WERI-Rb-1 (cell line): Measurements from ENCODE around the gene P3H2.

ENCODE experiments used
- DNase-seq: peaks from one replicate; pipeline ENCODE4 v3.0.0-alpha.2; 2020
- H3K27ac ChIP-seq: fragments of 250-450 bp; sonication (Bioruptor Pico); 2 replicates; pipeline ENCODE4 v1.5.1; 2020; ENCODE audit warnings: mild to moderate bottlenecking, moderate library complexity
- H3K27me3 ChIP-seq: fragments of 250-450 bp; sonication (Bioruptor Pico); 2 replicates; pipeline ENCODE4 v1.5.1; 2021; ENCODE audit warnings: mild to moderate bottlenecking, low read depth, moderate library complexity; ENCODE audit not compliant: insufficient read depth, severe bottlenecking
- H3K36me3 ChIP-seq: fragments of 250-450 bp; sonication (Bioruptor Pico); 2 replicates; pipeline ENCODE4 v1.5.1; 2020; ENCODE audit warnings: mild to moderate bottlenecking, moderate library complexity
- H3K4me3 ChIP-seq: 2 replicates; pipeline ENCODE4 v1.5.1; 2011; ENCODE audit warnings: low read depth, mild to moderate bottlenecking, control low read depth, low read length
- H3K9me3 ChIP-seq: fragments of 250-450 bp; sonication (Bioruptor Pico); 2 replicates; pipeline ENCODE4 v1.5.1; 2021; ENCODE audit warnings: mild to moderate bottlenecking, moderate library complexity; ENCODE audit not compliant: severe bottlenecking
- CTCF ChIP-seq: IDR thresholded peaks from 2 replicates; pipeline ENCODE4 v1.5.1; 2011; ENCODE audit warnings: low read depth, mild to moderate bottlenecking, control low read depth, inconsistent platforms, low read length

The P3H2 gene

GRCh38 chr3:190097617-190098016 lies 23.1 kb downstream of the P3H2 start:
- Histone ChIP-seq H3K27me3 (no peaks in the 10 kb centered on the region), H3K9me3 (no peaks in the 10 kb centered on the region), H3K4me3 (no peak overlapping the region), H3K27ac (no peak overlapping the region), H3K36me3 (no peaks in the 10 kb centered on the region)
- DNase-seq, result peak; percentile 7
- TF ChIP-seq CTCF, result no peak

- no peak for TF ChIP-seq CTCF
- Histone ChIP-seq H3K4me3 (no peak overlapping the region), H3K9me3 (no peaks in the 10 kb centered on the region), H3K27ac (no peak overlapping the region), H3K36me3 (no peaks in the 10 kb centered on the region), H3K27me3 (no peaks in the 10 kb centered on the region)
- DNase-seq, result no peak
Measured at GRCh38 chr3:190097025-190097424, 23.7 kb downstream of the P3H2 start.

GRCh38 chr3:190096345-190096744 lies 24.4 kb downstream of the P3H2 start:
- Histone ChIP-seq H3K4me3 (no peak overlapping the region), H3K27ac (no peak overlapping the region), H3K9me3 (no peaks in the 10 kb centered on the region), H3K27me3 (no peaks in the 10 kb centered on the region), H3K36me3 (no peaks in the 10 kb centered on the region)
- TF ChIP-seq CTCF, result no peak
- DNase-seq, result no peak

GRCh38 chr3:190094160-190094718 lies 26.5 kb downstream of the P3H2 start:
- no peak overlapping the region for H3K4me3 ChIP-seq
- H3K27ac ChIP-seq, result no peak overlapping the region
- H3K36me3 ChIP-seq, result no peaks in the 10 kb centered on the region
- no peaks in the 10 kb centered on the region for H3K27me3 ChIP-seq
- DNase-seq, result no peak
- H3K9me3 ChIP-seq, result no peaks in the 10 kb centered on the region
- TF ChIP-seq CTCF, result no peak

GRCh38 chr3:190092250-190092649 lies 28.4 kb downstream of the P3H2 start:
- Histone ChIP-seq H3K27ac (no peak overlapping the region), H3K36me3 (no peaks in the 10 kb centered on the region), H3K9me3 (no peaks in the 10 kb centered on the region), H3K27me3 (no peaks in the 10 kb centered on the region), H3K4me3 (no peak overlapping the region)
- DNase-seq, result no peak
- TF ChIP-seq CTCF, result no peak

- Histone ChIP-seq H3K36me3 (no peaks in the 10 kb centered on the region), H3K4me3 (no peak overlapping the region), H3K27me3 (no peaks in the 10 kb centered on the region), H3K9me3 (no peaks in the 10 kb centered on the region), H3K27ac (no peak overlapping the region)
- no peak for TF ChIP-seq CTCF
- DNase-seq, result no peak
Measured at GRCh38 chr3:190089711-190090110, 31.0 kb downstream of the P3H2 start.
